Astrocyte of the cerebellum (primary cell): ENCODE results near the gene RNF34.

Experiments used
- DNase-seq: peaks from one replicate; pipeline ENCODE4 v3.0.0-alpha.2; 2011; ENCODE audit warnings: low read depth
- H3K4me3 ChIP-seq: 2 replicates; pipeline ENCODE4 v1.5.1; 2011; ENCODE audit warnings: mild to moderate bottlenecking, low read depth, low read length, moderate library complexity
- CTCF ChIP-seq: IDR thresholded peaks from 2 replicates; pipeline ENCODE4 v1.5.1; 2012; ENCODE audit warnings: low read length, low read depth, moderate library complexity, mild to moderate bottlenecking; ENCODE audit errors: missing control alignments
- in situ Hi-C: cut with HindIII; loops from 2 replicates; pipeline ENCODE4 v1.10.0; 2017; ENCODE audit warnings: low sequenced_read_pairs

Gene RNF34

GRCh38 chr12:121399391-121400331 is at the start of gene RNF34:
TSS of gene RNF34 (plus strand) at chr12:121400118. CDS start at chr12:121400213, 95 bp downstream.
- peak; percentile 94 for DNase-seq
- peak within 1 kb of the TSS; percentile 93 for H3K4me3 ChIP-seq
- TF ChIP-seq CTCF = no peak
- in situ Hi-C loops = no loop called here

- DNase-seq = peak; percentile 97
- peak within 1 kb of the TSS; percentile 68 for H3K4me3 ChIP-seq
- no peak for TF ChIP-seq CTCF
- in situ Hi-C loops = no loop called here
These were observed 47.9 kb upstream of the RNF34 start, which contains the start of gene ANAPC5 for GRCh38 chr12:121351820-121352681. TSS of gene ANAPC5 (minus strand) at chr12:121352411. CDS start at chr12:121352340, 71 bp downstream.

- no peak for TF ChIP-seq CTCF
- in situ Hi-C loops = no loop called here
- DNase-seq = no peak
- H3K4me3 ChIP-seq = peak overlapping the region; percentile 68
These were observed 47.3 kb upstream of the RNF34 start for GRCh38 chr12:121352682-121353018.

GRCh38 chr12:121355818-121356217 is 44.1 kb upstream of the RNF34 start:
- in situ Hi-C loops = no loop called here
- DNase-seq = no peak
- TF ChIP-seq CTCF = no peak
- no peak overlapping the region for H3K4me3 ChIP-seq

- no peak for DNase-seq
- no peak for TF ChIP-seq CTCF
- H3K4me3 ChIP-seq = no peak overlapping the region
- in situ Hi-C loops = no loop called here
These were observed 43.3 kb upstream of the RNF34 start for GRCh38 chr12:121356657-121357056.

- H3K4me3 ChIP-seq = no peak overlapping the region
- in situ Hi-C loops = no loop called here
- DNase-seq = no peak
- no peak for TF ChIP-seq CTCF
These were observed 42.6 kb upstream of the RNF34 start for GRCh38 chr12:121357331-121357730.
